Measurements from ENCODE around the gene SPATA25. TPM values are rescaled to one million over a fixed set of nuclear protein-coding genes. Genes with fewer than 3 reads are reported as not detected.

SPATA25 gene
- total RNA-seq, 1 donor from 2014 or later = 2.9 TPM

GRCh38 chr20:45908084-45908483, 20.7 kb upstream of the SPATA25 start:
- Mint-ChIP-seq H3K4me1 (ENCODE audit: unreplicated experiment) (peaks cover 22% of the 10 kb centered on the region), H3K27ac (ENCODE audit: unreplicated experiment) (no peak overlapping the region), H3K36me3 (ENCODE audit: unreplicated experiment) (peaks cover 23% of the 10 kb centered on the region), H3K9me3 (ENCODE audit: unreplicated experiment) (no peaks in the 10 kb centered on the region), H3K4me3 (ENCODE audit: unreplicated experiment) (no peak overlapping the region), H3K27me3 (ENCODE audit: unreplicated experiment) (no peaks in the 10 kb centered on the region)
- no peak for DNase-seq (ENCODE audit: extremely low spot score, unreplicated experiment)
- TF ChIP-seq, protein P1, sequence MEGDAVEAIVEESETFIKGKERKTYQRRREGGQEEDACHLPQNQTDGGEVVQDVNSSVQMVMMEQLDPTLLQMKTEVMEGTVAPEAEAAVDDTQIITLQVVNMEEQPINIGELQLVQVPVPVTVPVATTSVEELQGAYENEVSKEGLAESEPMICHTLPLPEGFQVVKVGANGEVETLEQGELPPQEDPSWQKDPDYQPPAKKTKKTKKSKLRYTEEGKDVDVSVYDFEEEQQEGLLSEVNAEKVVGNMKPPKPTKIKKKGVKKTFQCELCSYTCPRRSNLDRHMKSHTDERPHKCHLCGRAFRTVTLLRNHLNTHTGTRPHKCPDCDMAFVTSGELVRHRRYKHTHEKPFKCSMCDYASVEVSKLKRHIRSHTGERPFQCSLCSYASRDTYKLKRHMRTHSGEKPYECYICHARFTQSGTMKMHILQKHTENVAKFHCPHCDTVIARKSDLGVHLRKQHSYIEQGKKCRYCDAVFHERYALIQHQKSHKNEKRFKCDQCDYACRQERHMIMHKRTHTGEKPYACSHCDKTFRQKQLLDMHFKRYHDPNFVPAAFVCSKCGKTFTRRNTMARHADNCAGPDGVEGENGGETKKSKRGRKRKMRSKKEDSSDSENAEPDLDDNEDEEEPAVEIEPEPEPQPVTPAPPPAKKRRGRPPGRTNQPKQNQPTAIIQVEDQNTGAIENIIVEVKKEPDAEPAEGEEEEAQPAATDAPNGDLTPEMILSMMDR (IDR thresholded peaks at IDR 0.05) = no peak

DNA sequence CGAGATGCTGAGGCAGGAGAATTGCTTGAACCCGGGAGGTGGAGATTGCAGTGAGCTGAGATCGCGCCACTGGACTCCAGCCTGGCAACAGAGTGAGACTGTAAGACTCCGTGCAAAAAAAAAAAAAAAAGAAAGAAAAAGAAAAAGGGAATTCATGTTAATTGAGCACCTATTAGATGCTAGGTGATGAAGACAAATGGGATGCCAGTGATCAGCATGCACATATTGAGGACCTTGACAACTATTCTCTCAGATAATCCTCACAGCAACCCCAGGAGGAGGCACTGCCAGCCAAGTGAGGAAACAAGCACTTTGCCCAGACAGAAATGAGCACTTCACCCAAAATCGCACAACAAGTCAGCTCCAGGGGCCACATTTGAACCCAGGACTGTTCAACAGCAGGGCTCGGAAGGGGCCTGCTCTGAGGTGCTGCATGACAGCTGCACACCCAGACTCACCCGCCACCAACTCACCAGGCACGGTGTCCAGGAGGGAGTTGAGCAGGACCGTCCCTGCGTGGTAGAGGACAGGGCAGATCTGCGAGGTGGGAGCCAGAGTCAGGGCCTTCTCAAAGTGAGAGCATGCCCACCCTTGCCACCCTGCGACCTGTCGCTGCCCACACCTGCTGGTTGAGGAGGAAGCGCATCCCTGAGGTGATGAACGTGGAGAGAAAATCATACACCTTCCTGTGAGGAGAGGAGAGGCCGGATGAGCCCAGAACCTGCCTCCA, 20.0 kb upstream of the SPATA25 start:
- H3K27me3 Mint-ChIP-seq (ENCODE audit: unreplicated experiment) = no peaks in the 10 kb centered on the region
- H3K4me3 Mint-ChIP-seq (ENCODE audit: unreplicated experiment) = no peak overlapping the region
- no peak overlapping the region for H3K27ac Mint-ChIP-seq (ENCODE audit: unreplicated experiment)
- DNase-seq (ENCODE audit: extremely low spot score, unreplicated experiment) = no peak
- H3K9me3 Mint-ChIP-seq (ENCODE audit: unreplicated experiment) = no peaks in the 10 kb centered on the region
- peaks cover 23% of the 10 kb centered on the region for H3K36me3 Mint-ChIP-seq (ENCODE audit: unreplicated experiment)
- peaks cover 20% of the 10 kb centered on the region for H3K4me1 Mint-ChIP-seq (ENCODE audit: unreplicated experiment)
- TF ChIP-seq, protein P1 (IDR thresholded peaks at IDR 0.05) = no peak

GRCh38 chr20:45905505-45906079, 18.2 kb upstream of the SPATA25 start:
- Mint-ChIP-seq H3K4me1 (ENCODE audit: unreplicated experiment) (peaks cover 7% of the 10 kb centered on the region), H3K27ac (ENCODE audit: unreplicated experiment) (no peak overlapping the region), H3K9me3 (ENCODE audit: unreplicated experiment) (no peaks in the 10 kb centered on the region), H3K4me3 (ENCODE audit: unreplicated experiment) (no peak overlapping the region), H3K27me3 (ENCODE audit: unreplicated experiment) (no peaks in the 10 kb centered on the region), H3K36me3 (ENCODE audit: unreplicated experiment) (peaks cover 22% of the 10 kb centered on the region)
- DNase-seq (ENCODE audit: extremely low spot score, unreplicated experiment) = no peak
- TF ChIP-seq, protein P1 (IDR thresholded peaks at IDR 0.05) = no peak

GRCh38 chr20:45904583-45905504, 17.4 kb upstream of the SPATA25 start:
- no peaks in the 10 kb centered on the region for H3K9me3 Mint-ChIP-seq (ENCODE audit: unreplicated experiment)
- no peak overlapping the region for H3K4me3 Mint-ChIP-seq (ENCODE audit: unreplicated experiment)
- H3K27me3 Mint-ChIP-seq (ENCODE audit: unreplicated experiment) = no peaks in the 10 kb centered on the region
- no peak for DNase-seq (ENCODE audit: extremely low spot score, unreplicated experiment)
- H3K36me3 Mint-ChIP-seq (ENCODE audit: unreplicated experiment) = peaks cover 21% of the 10 kb centered on the region
- no peak overlapping the region for H3K27ac Mint-ChIP-seq (ENCODE audit: unreplicated experiment)
- H3K4me1 Mint-ChIP-seq (ENCODE audit: unreplicated experiment) = peaks cover 3% of the 10 kb centered on the region
- TF ChIP-seq, protein P1 (IDR thresholded peaks at IDR 0.05) = no peak

Data from osteocyte (in vitro differentiated cells).